ENCODE data around the gene RNF220.

- TF ChIP-seq CTCF (IDR thresholded peaks at IDR 0.05) (no peak), POLR2A (IDR thresholded peaks at IDR 0.05) (no peak)
These were observed 211.4 kb downstream of the RNF220 start for GRCh38 chr1:44616284-44616990.

All from heart left ventricle (tissue), 13 donors.